ENCODE data around the gene DUSP18. TPM values are rescaled to one million over a fixed set of nuclear protein-coding genes. Genes with fewer than 3 reads are reported as not detected.
A peak's percentile ranks its signal among the peaks of the same experiment; 100 is the strongest.
"Not testable (repeated sequence)": the region's sequence is repeated elsewhere in the genome, so short reads cannot be mapped to it uniquely, and the experiment has no call there.

The DUSP18 gene
- total RNA-seq, 2 donors from 2014 or later, result 9.6 to 9.7 TPM

DNA sequence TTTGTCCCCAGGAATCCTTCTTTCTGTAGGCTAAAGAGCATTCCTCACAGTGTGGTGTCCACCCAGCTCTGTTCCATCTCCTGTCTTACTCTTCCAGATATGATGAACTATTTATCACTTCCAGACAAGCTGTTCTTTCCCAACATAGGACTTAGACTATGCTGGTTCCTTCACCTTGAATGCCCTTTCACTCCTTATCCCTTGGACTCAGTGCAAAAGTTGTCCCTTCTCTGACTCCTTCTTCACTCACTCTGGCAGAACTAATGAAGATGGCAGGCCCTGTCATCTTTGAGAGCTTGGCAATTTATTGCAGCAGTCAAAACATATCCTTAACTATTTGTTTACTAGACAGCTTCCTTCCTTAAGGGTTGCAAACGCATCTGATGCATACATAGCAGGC lies 23.5 kb upstream of the DUSP18 start:
- no peak overlapping the region for H3K4me3 Mint-ChIP-seq
- H3K36me3 Mint-ChIP-seq (ENCODE audit: low read depth), result no peaks in the 10 kb centered on the region
- ATAC-seq (replicated peaks), result no peak
- H3K4me1 Mint-ChIP-seq, result no peaks in the 10 kb centered on the region
- H3K27ac Mint-ChIP-seq, result no peak overlapping the region
- H3K27me3 Mint-ChIP-seq, result peaks cover 9% of the 10 kb centered on the region
- H3K9me3 Mint-ChIP-seq, result no peaks in the 10 kb centered on the region

DNA sequence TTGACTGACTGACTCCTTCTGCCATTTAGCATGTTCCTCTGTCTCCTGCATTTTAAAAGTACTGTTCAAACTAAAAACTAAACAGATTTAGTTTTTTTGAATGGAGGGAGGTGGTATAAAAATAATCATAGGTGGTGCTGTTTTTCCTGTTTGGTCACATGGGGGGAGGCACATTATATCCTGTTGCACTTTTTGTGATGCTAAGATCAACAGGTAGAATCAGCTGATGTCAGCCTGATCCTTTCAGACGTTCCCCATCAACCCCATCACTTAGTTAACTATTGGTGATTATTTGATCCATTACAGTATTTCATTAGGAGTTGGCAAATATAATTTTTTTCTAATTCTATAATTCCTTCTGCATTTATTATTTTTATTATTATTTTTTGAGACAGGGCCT lies 21.9 kb upstream of the DUSP18 start:
- Mint-ChIP-seq H3K9me3 (no peaks in the 10 kb centered on the region), H3K36me3 (ENCODE audit: low read depth) (no peaks in the 10 kb centered on the region), H3K27ac (no peak overlapping the region), H3K4me3 (no peak overlapping the region), H3K4me1 (no peaks in the 10 kb centered on the region), H3K27me3 (peaks cover 6% of the 10 kb centered on the region)
- ATAC-seq (replicated peaks), result no peak

DNA sequence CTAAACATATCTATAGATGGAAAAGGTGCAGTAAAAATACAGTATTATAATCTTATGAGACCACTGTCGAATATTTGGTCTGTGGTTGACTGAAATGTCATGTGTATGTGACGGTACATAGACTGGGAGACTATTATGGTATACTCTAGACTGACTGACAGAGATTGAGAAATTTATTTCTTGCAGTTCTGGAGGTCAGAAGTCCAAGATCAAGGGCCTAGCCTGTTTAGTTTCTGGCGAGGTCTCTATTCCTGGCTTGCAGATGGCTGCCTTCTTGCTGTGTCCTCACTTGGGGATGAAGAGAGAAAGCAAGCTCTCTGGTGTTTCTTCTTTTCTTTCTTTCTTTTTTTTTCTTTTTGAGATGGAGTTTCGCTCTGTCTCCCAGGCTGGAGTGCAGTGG lies 19.7 kb upstream of the DUSP18 start:
- no peaks in the 10 kb centered on the region for H3K9me3 Mint-ChIP-seq
- H3K27me3 Mint-ChIP-seq, result peaks cover 3% of the 10 kb centered on the region
- no peak overlapping the region for H3K27ac Mint-ChIP-seq
- H3K4me1 Mint-ChIP-seq, result no peaks in the 10 kb centered on the region
- H3K36me3 Mint-ChIP-seq (ENCODE audit: low read depth), result no peaks in the 10 kb centered on the region
- no peak overlapping the region for H3K4me3 Mint-ChIP-seq
- no peak for ATAC-seq (replicated peaks)

DNA sequence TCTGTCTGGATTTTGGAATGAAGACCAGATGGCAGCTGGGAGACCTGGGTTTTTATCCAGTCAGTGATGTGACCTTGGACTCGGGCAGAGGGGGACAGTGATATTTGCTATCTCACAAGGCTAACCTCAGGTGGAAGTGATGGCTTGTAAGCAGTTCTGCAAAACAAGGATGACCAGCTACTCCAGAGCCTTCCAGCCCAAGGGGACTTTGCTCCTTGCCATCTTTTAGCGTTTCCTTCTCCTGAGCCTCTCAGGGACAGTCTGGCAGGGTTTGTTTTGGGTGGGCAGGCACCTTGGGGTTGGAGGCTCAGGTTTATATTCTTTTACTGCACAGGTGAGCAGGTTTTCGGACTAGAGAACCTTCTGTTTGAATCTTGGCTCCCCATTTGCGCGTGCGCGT lies 17.5 kb upstream of the DUSP18 start:
- Mint-ChIP-seq H3K4me3 (no peak overlapping the region), H3K9me3 (no peaks in the 10 kb centered on the region), H3K4me1 (no peaks in the 10 kb centered on the region)

DNA sequence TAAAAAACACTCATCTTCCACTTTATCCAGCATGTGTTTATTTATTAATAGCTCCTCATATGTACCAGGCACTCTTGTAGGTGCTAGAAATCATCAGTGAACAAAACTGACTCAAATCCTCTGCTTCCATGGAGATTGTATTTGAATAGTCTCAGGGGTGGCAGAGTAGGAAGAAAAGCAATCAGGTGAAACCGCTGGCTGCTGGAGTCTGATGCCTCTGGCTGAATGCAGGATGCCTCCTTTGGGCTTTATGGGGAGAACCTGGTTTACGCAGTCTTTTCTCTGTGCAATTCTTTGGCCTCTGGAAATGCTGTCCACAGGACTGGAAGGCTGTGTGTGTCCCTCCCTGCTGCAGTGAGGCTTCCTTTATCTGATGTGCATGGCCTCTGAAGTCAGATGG lies 14.2 kb upstream of the DUSP18 start:
- peaks cover 10% of the 10 kb centered on the region for H3K27me3 Mint-ChIP-seq
- no peaks in the 10 kb centered on the region for H3K36me3 Mint-ChIP-seq (ENCODE audit: low read depth)
- H3K4me3 Mint-ChIP-seq, result no peak overlapping the region
- ATAC-seq (replicated peaks), result no peak
- H3K27ac Mint-ChIP-seq, result no peak overlapping the region
- H3K4me1 Mint-ChIP-seq, result no peaks in the 10 kb centered on the region
- H3K9me3 Mint-ChIP-seq, result no peaks in the 10 kb centered on the region

More for the DNA sequence above, 17.5 kb upstream of the DUSP18 start:
- no peaks in the 10 kb centered on the region for H3K36me3 Mint-ChIP-seq (ENCODE audit: low read depth)
- H3K27me3 Mint-ChIP-seq, result peaks cover 3% of the 10 kb centered on the region
- no peak for ATAC-seq (replicated peaks)
- no peak overlapping the region for H3K27ac Mint-ChIP-seq

DNA sequence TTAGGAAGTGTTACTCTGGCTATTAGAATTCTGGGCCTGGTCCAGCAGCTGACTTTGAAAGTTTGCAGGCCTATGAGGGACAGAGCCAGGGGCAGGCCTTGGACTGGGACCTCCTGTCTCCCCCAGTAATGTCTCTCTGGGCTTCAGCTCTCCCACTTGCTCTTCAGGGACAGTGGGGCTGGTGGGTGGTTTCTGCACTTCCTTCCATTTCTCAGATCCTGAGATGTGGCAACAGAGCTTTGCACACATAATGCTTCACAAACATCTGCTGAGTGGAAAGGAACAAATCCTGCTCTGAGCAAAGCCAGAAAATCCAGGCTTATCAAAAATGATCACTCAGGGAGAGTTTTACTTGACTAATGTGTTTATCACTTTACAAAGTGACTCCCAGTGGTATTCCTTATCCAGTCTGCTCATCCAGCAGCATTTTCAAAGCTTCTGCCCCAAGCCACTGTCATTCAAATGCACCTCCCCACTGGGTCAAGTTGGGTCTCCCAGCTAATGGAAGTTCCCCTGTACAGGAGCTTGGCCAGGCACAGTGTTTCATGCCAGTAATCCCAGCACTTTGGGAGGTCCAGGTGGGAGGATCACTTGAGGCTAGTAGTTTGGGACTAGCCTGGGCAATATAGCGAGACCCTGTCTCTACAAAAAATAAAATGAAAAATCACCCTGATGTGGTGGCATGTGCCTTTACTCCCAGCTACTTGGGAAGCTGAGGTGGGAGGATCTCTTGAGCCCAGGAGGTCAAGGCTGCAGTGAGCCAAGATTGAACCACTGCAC lies 13.5 kb upstream of the DUSP18 start:
- ATAC-seq (replicated peaks), result no peak
- H3K4me3 Mint-ChIP-seq, result no peak overlapping the region
- H3K27me3 Mint-ChIP-seq, result peaks cover 14% of the 10 kb centered on the region
- no peak overlapping the region for H3K27ac Mint-ChIP-seq
- H3K4me1 Mint-ChIP-seq, result no peaks in the 10 kb centered on the region
- H3K36me3 Mint-ChIP-seq (ENCODE audit: low read depth), result no peaks in the 10 kb centered on the region
- H3K9me3 Mint-ChIP-seq, result no peaks in the 10 kb centered on the region

DNA sequence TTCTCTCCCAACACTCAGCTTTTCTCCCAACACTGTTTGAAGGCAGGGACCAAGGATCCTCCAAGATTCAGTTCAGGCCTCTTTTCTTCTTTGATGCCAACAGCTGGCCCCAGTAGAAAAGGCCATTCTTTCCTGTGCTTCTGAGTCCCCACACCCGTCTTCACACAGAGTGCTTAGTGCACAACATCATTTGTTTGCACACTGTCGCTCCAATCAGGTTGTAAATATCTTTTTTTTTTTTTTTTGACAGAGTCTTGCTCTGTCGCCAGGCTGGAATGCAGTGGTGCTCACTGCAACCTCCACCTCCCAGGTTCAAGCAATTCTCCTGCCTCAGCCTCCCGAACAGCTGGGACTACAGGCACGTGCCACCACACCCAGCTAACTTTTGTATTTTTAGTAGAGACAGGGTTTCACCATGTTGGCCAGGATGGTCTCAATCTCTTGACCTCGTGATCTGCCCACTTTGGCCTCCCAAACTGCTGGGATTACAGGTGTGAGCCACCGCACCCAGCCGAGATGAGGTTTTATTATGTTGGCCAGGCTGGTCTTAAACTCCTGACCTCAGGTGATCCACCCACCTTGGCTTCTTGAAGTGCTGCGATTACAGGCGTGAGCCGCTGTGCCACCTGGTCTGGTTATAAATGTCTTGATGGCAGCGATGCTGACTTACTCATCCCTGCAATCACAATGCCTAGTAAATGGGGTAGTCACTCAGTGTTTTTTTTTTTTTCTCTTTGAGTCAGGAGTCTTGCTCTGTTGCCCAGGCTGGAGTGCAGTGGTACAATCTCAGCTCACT lies 12.4 kb upstream of the DUSP18 start:
- H3K27me3 Mint-ChIP-seq, result peaks cover 11% of the 10 kb centered on the region
- not testable (repeated sequence) for H3K9me3 Mint-ChIP-seq; H3K4me1 Mint-ChIP-seq; ATAC-seq (replicated peaks); H3K4me3 Mint-ChIP-seq; H3K27ac Mint-ChIP-seq; H3K36me3 Mint-ChIP-seq (ENCODE audit: low read depth)

DNA sequence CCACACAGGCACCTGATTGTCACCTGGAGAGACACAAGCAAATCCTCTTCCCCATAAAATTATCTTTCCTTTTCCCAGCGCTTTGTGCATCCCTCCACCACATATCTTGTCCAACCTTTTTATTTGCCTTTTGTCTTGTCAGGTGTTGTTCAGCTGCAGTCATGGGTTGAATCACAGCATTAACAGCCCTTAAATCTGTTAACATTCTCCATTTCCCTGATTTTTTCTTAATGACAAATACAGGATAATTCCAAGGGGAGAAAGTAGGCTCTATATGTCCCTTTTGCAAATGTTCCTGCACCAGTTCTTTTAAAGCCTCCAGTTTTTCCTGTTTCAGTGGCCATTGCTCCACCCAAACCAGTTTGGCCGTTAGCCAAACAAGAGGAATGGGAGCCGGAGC lies 8.9 kb upstream of the DUSP18 start:
- H3K27ac Mint-ChIP-seq; H3K4me1 Mint-ChIP-seq; ATAC-seq (replicated peaks); H3K9me3 Mint-ChIP-seq; H3K4me3 Mint-ChIP-seq; H3K36me3 Mint-ChIP-seq (ENCODE audit: low read depth): not testable (repeated sequence)
- peaks cover 11% of the 10 kb centered on the region for H3K27me3 Mint-ChIP-seq

DNA sequence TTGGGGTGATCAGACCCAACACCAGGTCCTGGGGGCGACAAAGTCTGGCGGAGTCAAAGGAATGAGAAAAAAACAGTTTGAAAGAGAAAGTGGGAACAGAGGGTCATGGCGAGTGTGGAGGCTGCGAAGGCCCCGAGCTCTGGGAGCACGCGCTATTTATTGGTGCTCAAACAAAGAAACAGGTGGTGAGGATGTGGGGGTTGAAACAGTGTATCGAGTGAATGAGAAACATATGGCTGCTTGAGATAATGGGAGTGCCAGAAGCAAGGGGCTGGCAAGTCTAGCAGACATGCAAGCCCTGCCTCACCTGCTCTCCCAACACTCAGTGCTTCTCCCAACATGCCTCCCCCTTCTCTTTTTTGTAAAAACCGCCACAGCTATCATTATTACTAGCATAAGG lies 7.8 kb upstream of the DUSP18 start:
- no peaks in the 10 kb centered on the region for H3K36me3 Mint-ChIP-seq (ENCODE audit: low read depth)
- no peak for ATAC-seq (replicated peaks)
- H3K27me3 Mint-ChIP-seq, result peaks cover 11% of the 10 kb centered on the region
- no peaks in the 10 kb centered on the region for H3K9me3 Mint-ChIP-seq
- no peak overlapping the region for H3K4me3 Mint-ChIP-seq
- no peaks in the 10 kb centered on the region for H3K4me1 Mint-ChIP-seq
- H3K27ac Mint-ChIP-seq, result no peak overlapping the region

DNA sequence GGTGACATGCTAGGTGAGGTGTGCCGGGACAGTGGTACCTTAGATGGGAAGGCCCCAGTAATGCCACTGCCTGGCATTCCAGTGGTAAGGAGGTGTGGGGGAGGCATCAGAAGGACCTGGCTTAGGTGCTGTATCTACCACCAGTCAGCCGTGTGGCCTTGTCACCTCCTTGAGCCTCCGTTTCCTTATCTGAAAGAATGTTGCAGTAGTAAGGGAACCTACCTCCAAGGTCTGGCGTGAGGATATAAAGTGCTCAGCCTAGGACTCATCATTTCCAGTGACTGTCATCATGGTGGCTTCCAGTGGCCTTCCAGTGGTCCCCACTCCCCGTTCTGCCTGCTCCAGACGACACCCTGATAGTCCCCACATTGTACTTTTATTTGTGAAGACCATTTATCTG lies 6.8 kb upstream of the DUSP18 start:
- H3K9me3 Mint-ChIP-seq, result no peaks in the 10 kb centered on the region
- no peaks in the 10 kb centered on the region for H3K36me3 Mint-ChIP-seq (ENCODE audit: low read depth)
- peaks cover 11% of the 10 kb centered on the region for H3K27me3 Mint-ChIP-seq
- H3K27ac Mint-ChIP-seq, result no peak overlapping the region
- ATAC-seq (replicated peaks), result no peak
- no peak overlapping the region for H3K4me3 Mint-ChIP-seq
- H3K4me1 Mint-ChIP-seq, result no peaks in the 10 kb centered on the region

DNA sequence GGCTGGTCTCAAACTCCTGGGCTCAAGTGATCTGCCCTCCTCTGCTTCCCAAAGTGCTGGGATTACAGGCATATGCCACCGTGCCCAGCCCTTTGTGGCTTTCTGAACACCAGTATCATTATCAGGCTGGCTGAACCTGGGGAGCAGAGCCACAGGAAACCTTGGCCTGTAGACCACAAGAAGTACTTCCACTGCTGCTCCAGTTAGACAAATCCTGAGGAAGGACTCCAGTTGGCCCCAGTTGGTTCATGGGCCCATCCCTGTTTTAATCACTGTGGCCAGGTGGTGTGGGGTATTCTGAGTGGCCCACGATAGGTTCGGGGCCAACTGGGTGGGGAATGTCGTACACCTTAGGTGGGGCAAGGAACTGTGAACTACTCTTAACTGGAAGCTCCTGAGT lies 5.5 kb upstream of the DUSP18 start:
- Mint-ChIP-seq H3K4me3 (no peak overlapping the region), H3K4me1 (no peaks in the 10 kb centered on the region), H3K27ac (no peak overlapping the region)

DNA sequence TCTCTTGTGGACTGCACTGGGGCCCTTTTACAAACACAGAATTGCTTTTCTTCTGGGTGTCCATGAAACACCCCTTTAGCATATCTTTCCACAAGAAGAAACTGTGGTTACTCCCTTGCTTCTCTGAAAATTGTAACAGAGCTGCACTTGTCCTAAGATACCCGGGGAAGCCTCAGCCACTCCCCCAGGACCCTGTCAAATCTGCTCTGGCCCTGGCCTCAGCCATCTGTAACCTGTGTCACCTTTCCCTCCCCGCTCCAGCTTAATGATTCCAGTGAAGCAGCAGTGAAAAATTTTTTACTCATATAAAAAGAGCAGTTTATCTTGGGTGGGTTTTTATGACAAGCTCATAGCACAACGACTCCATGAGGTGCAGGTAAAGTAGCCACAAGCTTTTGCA lies 3.4 kb upstream of the DUSP18 start:
- Mint-ChIP-seq H3K9me3 (no peaks in the 10 kb centered on the region), H3K4me3 (no peak overlapping the region), H3K27ac (peak overlapping the region; percentile 19), H3K36me3 (ENCODE audit: low read depth) (no peaks in the 10 kb centered on the region), H3K27me3 (no peaks in the 10 kb centered on the region), H3K4me1 (peaks cover 7% of the 10 kb centered on the region)
- no peak for ATAC-seq (replicated peaks)

More for the DNA sequence above, 5.5 kb upstream of the DUSP18 start:
- no peak for ATAC-seq (replicated peaks)
- Mint-ChIP-seq H3K27me3 (peaks cover 7% of the 10 kb centered on the region), H3K9me3 (no peaks in the 10 kb centered on the region), H3K36me3 (ENCODE audit: low read depth) (no peaks in the 10 kb centered on the region)

DNA sequence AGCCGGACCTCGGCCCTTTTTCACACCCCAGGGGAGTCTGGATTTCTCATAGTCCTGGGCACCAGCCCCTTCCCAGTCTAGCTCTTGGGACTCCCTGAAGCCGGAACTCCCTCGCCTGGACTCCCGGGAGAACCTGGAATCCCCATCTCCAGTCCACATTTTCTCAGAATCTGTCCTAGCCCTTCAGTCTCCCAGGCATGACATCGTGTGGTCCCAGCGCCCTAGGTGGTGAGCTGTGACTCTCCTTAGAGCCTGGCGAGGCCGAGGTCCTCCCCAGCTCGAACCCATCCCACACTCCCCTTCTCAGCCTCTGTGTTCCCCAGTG lies 673 bp upstream of the DUSP18 start:
- Mint-ChIP-seq H3K27ac (peak overlapping the region; percentile 88), H3K9me3 (no peaks in the 10 kb centered on the region), H3K27me3 (no peaks in the 10 kb centered on the region), H3K36me3 (ENCODE audit: low read depth) (peaks cover 12% of the 10 kb centered on the region), H3K4me3 (peak overlapping the region; percentile 92), H3K4me1 (peaks cover 13% of the 10 kb centered on the region)
- ATAC-seq (replicated peaks), result no peak

DNA sequence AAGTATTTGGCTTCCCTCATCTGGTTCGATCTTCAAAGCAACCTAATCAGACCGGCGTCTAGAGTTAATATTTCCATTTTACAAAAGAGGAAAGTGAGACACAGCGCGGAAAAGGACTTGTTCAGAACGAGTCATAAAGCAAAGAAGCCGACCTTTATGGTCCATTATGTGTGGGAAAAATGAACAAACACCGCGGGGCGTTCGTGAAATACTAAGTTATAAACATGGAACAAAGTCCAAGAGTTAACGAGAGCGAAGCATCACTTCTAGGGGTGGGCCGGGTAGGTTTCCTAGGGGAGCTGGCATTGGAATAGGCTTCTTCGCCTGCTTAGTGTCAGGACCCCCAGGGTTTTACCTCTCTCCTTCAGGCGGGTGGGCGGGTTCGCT lies 575 bp downstream of the DUSP18 start:
- Mint-ChIP-seq H3K4me3 (peak overlapping the region; percentile 92), H3K36me3 (ENCODE audit: low read depth) (peaks cover 24% of the 10 kb centered on the region), H3K27ac (peak overlapping the region; percentile 88), H3K4me1 (peaks cover 13% of the 10 kb centered on the region), H3K27me3 (no peaks in the 10 kb centered on the region), H3K9me3 (no peaks in the 10 kb centered on the region)
- ATAC-seq (replicated peaks), result peak; percentile 7

DNA sequence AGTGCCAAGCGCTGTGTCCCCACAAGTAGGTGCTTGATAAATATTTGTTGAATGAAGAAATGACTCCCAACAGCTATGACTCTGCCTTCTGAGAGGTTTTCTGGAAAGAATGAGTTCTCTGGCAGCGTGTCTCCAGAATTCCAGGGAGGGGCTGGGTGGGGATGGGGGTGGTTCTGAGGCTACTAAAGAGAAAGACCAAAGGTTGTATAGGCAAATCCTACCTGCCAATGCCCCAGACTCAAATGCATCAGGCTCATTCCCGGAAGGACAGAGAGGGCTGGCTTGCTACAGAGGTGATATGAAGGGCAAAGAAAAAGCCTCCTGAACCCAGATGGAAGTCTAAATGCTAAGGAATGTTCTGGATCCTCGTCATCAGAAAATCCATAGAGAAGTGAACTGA lies 1.9 kb downstream of the DUSP18 start:
- ATAC-seq (replicated peaks), result no peak
- H3K4me3 Mint-ChIP-seq, result peak overlapping the region; percentile 92

More for the DNA sequence above, 1.9 kb downstream of the DUSP18 start:
- H3K4me1 Mint-ChIP-seq, result peaks cover 13% of the 10 kb centered on the region
- H3K36me3 Mint-ChIP-seq (ENCODE audit: low read depth), result peaks cover 28% of the 10 kb centered on the region
- no peak overlapping the region for H3K27ac Mint-ChIP-seq
- no peaks in the 10 kb centered on the region for H3K27me3 Mint-ChIP-seq
- no peaks in the 10 kb centered on the region for H3K9me3 Mint-ChIP-seq

All from activated T-helper 17 cell treated with anti-CD3 and anti-CD28 coated beads, Interleukin-2, amount 50 U/mL, for 72 hours (primary cell).